Loucy (cell line): ENCODE measurements around the gene CAGE1.

ENCODE experiments used
- CTCF ChIP-seq: fragments of 200-600 bp; sonication (generic); conservative IDR thresholded peaks from 2 replicates; pipeline ENCODE4 v1.5.1; 2014; ENCODE audit warnings: mild to moderate bottlenecking, antibody characterized with exemption, low read length
- EZH2phosphoT487 ChIP-seq: fragments of 200-600 bp; IDR thresholded peaks from 2 replicates; pipeline ENCODE4 v1.6.1; 2018; ENCODE audit warnings: antibody characterized with exemption, mild to moderate bottlenecking, moderate library complexity, borderline replicate concordance

DNA sequence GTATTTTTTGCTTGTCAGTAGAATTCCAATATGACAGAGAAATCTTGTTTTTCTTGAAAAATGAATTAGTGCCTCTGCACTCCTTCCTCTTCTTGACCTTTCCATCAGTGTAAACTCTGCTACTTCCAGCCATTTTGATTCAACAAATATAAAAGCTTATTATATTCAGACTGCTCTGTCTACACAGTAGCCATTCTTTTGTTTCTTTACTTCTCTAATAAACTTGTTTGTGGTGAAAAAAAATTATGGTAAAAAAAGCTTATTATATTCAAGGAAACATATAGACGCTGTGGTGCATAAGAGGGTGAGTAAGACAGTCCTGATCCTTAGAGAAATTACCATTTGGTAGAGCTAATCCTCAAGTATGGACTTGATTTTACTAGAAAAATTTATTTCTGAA lies 11.6 kb downstream of the CAGE1 start:
- TF ChIP-seq CTCF, result no peak
- TF ChIP-seq EZH2phosphoT487, result no peak
